Kidney (tissue), 14 donors: ENCODE measurements around the gene OPHN1. TPM values are rescaled to one million over a fixed set of nuclear protein-coding genes. Genes with fewer than 3 reads are reported as not detected.

Experiments
- DNase-seq, 5 donors: peaks; one replicate each; pipeline ENCODE4 v3.0.0-alpha.2; 2013 to 2020
- FAIRE-seq: peaks from 2 replicates; lab custom pipeline; 2012; peaks lifted over from hg19 to GRCh38; lab: Jason Lieb, UNC
- H3K27ac ChIP-seq, 2 donors: one replicate each; pipeline ENCODE4 v1.7.0; 2013; ENCODE audit warnings: low read depth in 2 of 2, low read length in 2 of 2, inconsistent platforms in 1 of 2
- H3K27me3 ChIP-seq: one replicate; pipeline ENCODE4 v1.7.1; 2013; ENCODE audit warnings: low read length, inconsistent platforms; ENCODE audit not compliant: control insufficient read depth, insufficient read depth
- H3K36me3 ChIP-seq, 3 donors: one replicate each; pipeline versions ENCODE4 v1.7.0 to v1.7.1; 2013; ENCODE audit warnings: low read length in 3 of 3, control low read depth in 1 of 3, inconsistent platforms in 1 of 3; ENCODE audit not compliant: insufficient read depth in 3 of 3, control insufficient read depth in 2 of 3
- H3K4me1 ChIP-seq, 3 donors: one replicate each; pipeline versions ENCODE4 v1.7.0 to v1.7.1; 2013; ENCODE audit warnings: low read length in 3 of 3, inconsistent platforms in 1 of 3, low read depth in 1 of 3; ENCODE audit not compliant: control insufficient read depth in 2 of 3, insufficient read depth in 2 of 3
- H3K4me3 ChIP-seq, 3 donors: one replicate each; pipeline versions ENCODE4 v1.7.0 to v1.8.1; 2013; ENCODE audit warnings: low read length in 3 of 3, control low read depth in 1 of 3, inconsistent platforms in 1 of 3
- H3K9ac ChIP-seq, 3 donors: one replicate each; pipeline versions ENCODE4 v1.7.0 to v1.7.1; 2013; ENCODE audit warnings: low read length in 3 of 3, control low read depth in 1 of 3, inconsistent platforms in 1 of 3
- H3K9me3 ChIP-seq, 3 donors: one replicate each; pipeline versions ENCODE4 v1.7.0 to v1.7.1; 2013; ENCODE audit warnings: low read length in 3 of 3, control low read depth in 1 of 3, inconsistent platforms in 1 of 3; ENCODE audit not compliant: control insufficient read depth in 2 of 3, insufficient read depth in 1 of 3
- intact Hi-C: fragments of 100-400 bp; cut with DNase I; formaldehyde crosslinking; loops from one replicate; pipeline ENCODE4 v1.11.1; 2022
- polyA plus RNA-seq: library from polyadenylated mRNA; stranded (reverse); fragments of 350-450 nt; fragmentation: Illumina TruSeq; extraction: RNeasy Lipid Tissue Mini Kit (QIAGEN cat#74804); gene quantifications from one replicate; pipeline ENCODE4 v1.2.3, GENCODE V29; 2014; ENCODE audit warnings: low read depth, low replicate concordance; ENCODE audit not compliant: insufficient read depth
- total RNA-seq: library from RNA; stranded (reverse); fragmentation: NEBNext Ultra II Directional; extraction: Animal tissue kit (Norgen Biotek cat#: 25700); gene quantifications from one replicate; pipeline ENCODE4 v1.2.1, GENCODE V29; 2021
- TF ChIP-seq, protein P1 (sequence below): IDR thresholded peaks from 3 replicates; pipeline ENCODE4 v1.5.1; 2012; ENCODE audit warnings: mild to moderate bottlenecking, moderate library complexity, borderline replicate concordance; ENCODE audit not compliant: insufficient read depth; ENCODE audit errors: extremely low read depth
- donor health status: control.
- donor health status: control.
- donor health status: control.
- donor health status: control.
- donor health status: control.
- donor health status: DM: yes; HTN: yes; CAD: no.
- donor health status: Normal renal cell carcinoma (clear cell type).

OPHN1 gene
- total and polyA plus RNA-seq, 2 donors from 2014 or later: 1.9 to 9.5 TPM

DNA sequence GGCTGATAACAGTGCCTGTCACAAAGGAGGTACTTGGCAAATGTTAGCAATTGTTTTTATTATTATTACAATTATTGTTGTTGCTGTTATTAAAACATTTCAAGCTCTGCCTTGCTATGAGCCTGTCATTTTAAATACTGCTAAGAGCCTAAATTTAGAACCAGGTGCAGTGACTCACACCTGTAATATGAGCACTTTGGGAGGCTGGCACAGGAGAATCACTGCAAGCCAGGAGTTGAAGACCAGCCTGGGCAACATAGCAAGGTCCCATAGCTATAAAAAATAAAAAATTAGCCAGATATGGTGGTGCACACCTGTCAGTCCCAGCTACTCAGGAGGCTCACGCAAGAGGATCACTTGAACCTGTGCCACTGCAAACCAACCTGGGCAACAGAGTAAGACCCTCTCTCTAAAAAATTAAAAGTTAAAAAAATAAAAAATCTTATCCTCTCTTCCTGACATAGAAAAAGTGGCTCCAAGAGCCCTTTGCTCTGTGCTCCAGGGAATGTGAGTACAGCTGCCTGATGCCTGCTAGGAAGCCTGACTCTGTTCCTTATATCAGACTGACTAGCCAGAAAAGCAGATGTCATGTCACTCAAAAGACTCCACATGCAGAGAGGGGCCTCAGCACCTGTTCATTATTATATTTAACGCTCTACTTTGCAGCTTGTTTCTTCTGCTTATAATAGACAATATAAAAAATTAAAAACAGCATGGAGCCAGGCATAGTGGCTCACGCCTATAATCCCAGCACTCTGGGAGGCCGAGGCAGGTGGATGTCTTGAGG, 234.0 kb downstream of the OPHN1 start:
- FAIRE-seq (no peak), DNase-seq (no peak)
- Histone ChIP-seq H3K4me3 (no peak overlapping the region), H3K36me3 (peaks cover 0 to 5% (median 0%) of the 10 kb centered on the region in 3 donors), H3K27ac (no peak overlapping the region), H3K9me3 (no peaks in the 10 kb centered on the region), H3K9ac (no peak overlapping the region), H3K27me3 (no peaks in the 10 kb centered on the region), H3K4me1 (no peaks in the 10 kb centered on the region)
- TF ChIP-seq, protein P1, sequence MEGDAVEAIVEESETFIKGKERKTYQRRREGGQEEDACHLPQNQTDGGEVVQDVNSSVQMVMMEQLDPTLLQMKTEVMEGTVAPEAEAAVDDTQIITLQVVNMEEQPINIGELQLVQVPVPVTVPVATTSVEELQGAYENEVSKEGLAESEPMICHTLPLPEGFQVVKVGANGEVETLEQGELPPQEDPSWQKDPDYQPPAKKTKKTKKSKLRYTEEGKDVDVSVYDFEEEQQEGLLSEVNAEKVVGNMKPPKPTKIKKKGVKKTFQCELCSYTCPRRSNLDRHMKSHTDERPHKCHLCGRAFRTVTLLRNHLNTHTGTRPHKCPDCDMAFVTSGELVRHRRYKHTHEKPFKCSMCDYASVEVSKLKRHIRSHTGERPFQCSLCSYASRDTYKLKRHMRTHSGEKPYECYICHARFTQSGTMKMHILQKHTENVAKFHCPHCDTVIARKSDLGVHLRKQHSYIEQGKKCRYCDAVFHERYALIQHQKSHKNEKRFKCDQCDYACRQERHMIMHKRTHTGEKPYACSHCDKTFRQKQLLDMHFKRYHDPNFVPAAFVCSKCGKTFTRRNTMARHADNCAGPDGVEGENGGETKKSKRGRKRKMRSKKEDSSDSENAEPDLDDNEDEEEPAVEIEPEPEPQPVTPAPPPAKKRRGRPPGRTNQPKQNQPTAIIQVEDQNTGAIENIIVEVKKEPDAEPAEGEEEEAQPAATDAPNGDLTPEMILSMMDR: no peak
- intact Hi-C loops: no loop called here

DNA sequence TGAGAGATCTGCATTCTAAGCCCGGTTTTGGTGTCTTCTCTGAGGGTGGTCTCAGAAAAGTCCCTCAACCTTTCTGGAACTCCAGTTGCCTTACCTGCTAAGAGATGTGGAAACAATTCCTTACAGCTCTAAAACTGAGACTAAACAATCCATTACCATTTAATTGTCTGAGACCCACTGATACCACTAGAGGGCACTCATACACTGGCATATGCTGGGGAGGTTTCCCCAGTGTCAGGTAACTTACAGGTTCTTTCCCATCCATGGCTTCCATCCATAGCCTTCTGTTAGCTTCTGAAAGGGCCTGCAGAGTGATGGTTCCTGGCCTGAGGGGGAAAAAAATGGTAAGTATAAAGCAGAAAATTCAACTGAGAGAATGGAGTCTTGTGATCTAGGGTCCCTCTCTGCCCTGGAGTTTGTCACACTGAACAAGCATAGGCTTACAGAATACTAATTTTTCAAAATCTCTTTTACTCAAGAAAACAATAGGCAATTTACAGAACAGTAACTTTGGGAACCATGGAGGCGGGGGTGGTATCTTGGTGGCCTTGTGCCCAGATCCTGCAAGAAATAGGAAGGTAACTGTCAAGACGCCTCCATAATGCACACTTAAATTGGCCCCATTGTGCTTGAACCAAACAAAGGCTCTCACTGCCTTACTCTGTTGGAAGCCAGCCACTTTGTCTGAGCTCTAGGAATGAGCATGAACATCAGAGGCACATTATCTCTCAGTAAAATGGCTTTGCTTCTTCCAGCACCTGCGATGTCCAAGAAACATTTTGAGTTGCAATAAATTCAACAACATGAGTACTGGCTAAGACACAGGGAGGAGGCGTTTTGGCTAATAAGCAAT, 236.1 kb downstream of the OPHN1 start:
- Histone ChIP-seq H3K4me1 (no peaks in the 10 kb centered on the region), H3K36me3 (peaks cover 0 to 5% (median 0%) of the 10 kb centered on the region in 3 donors), H3K27me3 (no peaks in the 10 kb centered on the region), H3K9me3 (no peaks in the 10 kb centered on the region), H3K4me3 (no peak overlapping the region), H3K27ac (no peak overlapping the region), H3K9ac (no peak overlapping the region)
- TF ChIP-seq, protein P1: peak; percentile 51
- intact Hi-C loops: no loop called here
- peak in 4 of 5 donors; percentile 30 to 75 (median 52) for DNase-seq
- FAIRE-seq: peak; percentile 92

DNA sequence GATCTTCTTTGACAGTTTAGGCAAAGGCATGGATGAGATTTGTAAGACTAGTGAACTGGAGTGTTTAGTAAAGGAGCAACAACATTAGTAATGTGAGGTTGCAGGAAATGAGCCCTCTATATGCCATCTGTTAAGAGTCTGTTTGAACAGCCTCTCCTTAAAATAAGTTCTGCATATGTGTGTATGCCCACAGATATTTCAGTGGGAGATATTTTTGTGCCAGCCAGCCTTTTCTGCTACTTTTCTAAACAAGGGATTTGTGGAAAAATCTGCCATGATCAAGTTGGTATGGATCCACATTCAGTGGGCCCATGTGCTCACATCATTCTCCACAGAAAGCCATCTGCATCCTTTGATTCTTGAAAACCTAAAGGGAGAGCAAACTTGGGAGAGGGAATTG, 237.7 kb downstream of the OPHN1 start:
- DNase-seq (no peak), FAIRE-seq (no peak)
- Histone ChIP-seq H3K4me3 (no peak overlapping the region), H3K9ac (no peak overlapping the region), H3K9me3 (no peaks in the 10 kb centered on the region), H3K27ac (no peak overlapping the region), H3K36me3 (peaks cover 0 to 5% (median 0%) of the 10 kb centered on the region in 3 donors), H3K4me1 (no peaks in the 10 kb centered on the region), H3K27me3 (no peaks in the 10 kb centered on the region)
- TF ChIP-seq, protein P1: no peak
- intact Hi-C loops: no loop called here
